Lower leg skin (tissue), 4 donors: Measurements from ENCODE around the gene FBXW8. TPM values are rescaled to one million over a fixed set of nuclear protein-coding genes. Genes with fewer than 3 reads are reported as not detected.

Experiments used
- DNase-seq, 2 donors: peaks; one replicate each; pipeline ENCODE4 v3.0.0-alpha.2; 2019; ENCODE audit warnings: low spot score in 2 of 2
- H3K4me3 ChIP-seq: fragments of 200-600 bp; sonication (generic); 2 replicates; pipeline ENCODE4 v1.5.1; 2017; ENCODE audit warnings: mild to moderate bottlenecking, low read depth; ENCODE audit not compliant: poor library complexity, severe bottlenecking
- POLR2A ChIP-seq, 2 donors: fragments of 450-650 bp; IDR thresholded peaks; one replicate each; pipeline ENCODE4 v1.6.1; 2016 to 2017; ENCODE audit warnings: antibody characterized with exemption in 2 of 2, mild to moderate bottlenecking in 1 of 2, moderate library complexity in 1 of 2
- WGBS, 2 donors: methylation state at CpG; one replicate each; pipeline ENCODE4 v1.1.5; 2018; 5-methylcytosine and 5-hydroxymethylcytosine counted together
- intact Hi-C: fragments of 100-400 bp; cut with DNase I; formaldehyde crosslinking; loops from one replicate; pipeline ENCODE4 v1.15.0; 2023; ENCODE audit warnings: low total_unique reads
- total RNA-seq, 4 donors: library from RNA; depleted of rRNA; stranded (reverse); fragments of >200 nt; gene quantifications; one replicate each; pipeline ENCODE4 v1.1.0, GENCODE V29; 2016
- TF ChIP-seq, protein P1 (sequence below), 3 donors: fragments of 450-650 bp; IDR thresholded peaks; one replicate each; pipeline ENCODE4 v1.5.1; 2016; ENCODE audit warnings: antibody characterized with exemption in 3 of 3, mild to moderate bottlenecking in 3 of 3, moderate library complexity in 2 of 3

The FBXW8 gene
- total RNA-seq, 4 donors from 2014 or later = 8.1 to 17.0 (median 15.8) TPM

DNA sequence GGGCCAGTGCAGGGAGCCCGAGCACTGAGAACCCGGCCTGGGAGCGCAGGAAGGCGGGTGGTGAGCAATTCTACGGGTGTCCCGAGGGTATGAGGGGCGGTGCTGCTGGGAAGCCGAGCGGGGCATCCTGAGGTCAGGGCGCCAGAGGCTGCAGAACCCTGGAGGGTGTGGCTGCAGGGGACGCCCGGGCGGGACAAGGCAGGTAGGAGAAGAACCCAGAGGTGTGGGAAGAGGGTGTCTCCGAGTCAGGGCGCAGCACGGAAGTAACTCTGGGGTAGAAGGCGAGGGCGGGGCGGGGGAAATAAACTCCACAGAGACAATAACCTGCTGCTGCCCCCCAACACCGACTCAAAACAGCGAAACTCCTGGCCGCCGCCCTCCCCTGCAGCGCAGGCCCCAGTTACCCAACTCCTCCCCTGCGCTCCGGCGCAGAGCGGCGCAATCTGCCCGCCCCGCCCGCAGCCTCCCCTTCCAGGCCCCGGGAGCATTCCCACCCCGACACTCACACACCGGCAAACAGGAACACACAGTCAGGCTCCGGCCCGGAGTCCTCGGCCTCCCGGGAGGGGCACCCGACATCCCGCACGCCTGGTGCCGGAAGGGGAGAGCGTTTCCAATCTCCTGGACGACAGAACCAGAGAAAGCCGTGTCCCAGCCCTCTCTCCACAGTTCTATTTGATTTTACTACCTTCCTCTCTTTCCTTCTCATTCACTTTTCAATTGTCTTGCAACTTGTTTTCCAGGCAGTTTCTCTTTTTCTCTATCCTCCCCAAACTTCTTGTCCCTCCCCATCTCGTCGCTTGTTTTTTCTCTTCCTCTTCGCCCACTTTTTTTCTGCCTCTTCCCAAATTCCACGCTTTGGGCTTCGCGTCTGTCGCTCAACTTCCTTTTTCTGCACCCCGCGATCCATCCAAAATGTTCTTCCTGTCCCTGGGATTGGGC is 31.9 kb upstream of the FBXW8 start:
- intact Hi-C loops = no loop called here
- no peak overlapping the region for H3K4me3 ChIP-seq
- 2 to 3% methylated on average over 47 to 54 of the region's 55 CpGs for whole genome bisulfite sequencing, 2 donors
- TF ChIP-seq POLR2A (IDR thresholded peaks at IDR 0.05) = no peak
- TF ChIP-seq, protein P1, sequence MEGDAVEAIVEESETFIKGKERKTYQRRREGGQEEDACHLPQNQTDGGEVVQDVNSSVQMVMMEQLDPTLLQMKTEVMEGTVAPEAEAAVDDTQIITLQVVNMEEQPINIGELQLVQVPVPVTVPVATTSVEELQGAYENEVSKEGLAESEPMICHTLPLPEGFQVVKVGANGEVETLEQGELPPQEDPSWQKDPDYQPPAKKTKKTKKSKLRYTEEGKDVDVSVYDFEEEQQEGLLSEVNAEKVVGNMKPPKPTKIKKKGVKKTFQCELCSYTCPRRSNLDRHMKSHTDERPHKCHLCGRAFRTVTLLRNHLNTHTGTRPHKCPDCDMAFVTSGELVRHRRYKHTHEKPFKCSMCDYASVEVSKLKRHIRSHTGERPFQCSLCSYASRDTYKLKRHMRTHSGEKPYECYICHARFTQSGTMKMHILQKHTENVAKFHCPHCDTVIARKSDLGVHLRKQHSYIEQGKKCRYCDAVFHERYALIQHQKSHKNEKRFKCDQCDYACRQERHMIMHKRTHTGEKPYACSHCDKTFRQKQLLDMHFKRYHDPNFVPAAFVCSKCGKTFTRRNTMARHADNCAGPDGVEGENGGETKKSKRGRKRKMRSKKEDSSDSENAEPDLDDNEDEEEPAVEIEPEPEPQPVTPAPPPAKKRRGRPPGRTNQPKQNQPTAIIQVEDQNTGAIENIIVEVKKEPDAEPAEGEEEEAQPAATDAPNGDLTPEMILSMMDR (IDR thresholded peaks at IDR 0.05) = no peak
- no peak for DNase-seq

- intact Hi-C loops = no loop called here
- H3K4me3 ChIP-seq = no peak overlapping the region
- DNase-seq = no peak
- no peak for TF ChIP-seq POLR2A (IDR thresholded peaks at IDR 0.05)
- WGBS, 2 donors = 2% methylated on average over 17 to 26 of the region's 52 CpGs
Observed at GRCh38 chr12:116879509-116880212, 31.1 kb upstream of the FBXW8 start.

- 3 to 4% methylated on average over 20 to 21 of the region's 21 CpGs for WGBS, 2 donors
- no peak overlapping the region for H3K4me3 ChIP-seq
- no peak for DNase-seq
- TF ChIP-seq, protein P1 (IDR thresholded peaks at IDR 0.05) = no peak
- no peak for TF ChIP-seq POLR2A (IDR thresholded peaks at IDR 0.05)
- intact Hi-C loops = no loop called here
Observed at GRCh38 chr12:116880213-116880816, 30.4 kb upstream of the FBXW8 start.

DNA sequence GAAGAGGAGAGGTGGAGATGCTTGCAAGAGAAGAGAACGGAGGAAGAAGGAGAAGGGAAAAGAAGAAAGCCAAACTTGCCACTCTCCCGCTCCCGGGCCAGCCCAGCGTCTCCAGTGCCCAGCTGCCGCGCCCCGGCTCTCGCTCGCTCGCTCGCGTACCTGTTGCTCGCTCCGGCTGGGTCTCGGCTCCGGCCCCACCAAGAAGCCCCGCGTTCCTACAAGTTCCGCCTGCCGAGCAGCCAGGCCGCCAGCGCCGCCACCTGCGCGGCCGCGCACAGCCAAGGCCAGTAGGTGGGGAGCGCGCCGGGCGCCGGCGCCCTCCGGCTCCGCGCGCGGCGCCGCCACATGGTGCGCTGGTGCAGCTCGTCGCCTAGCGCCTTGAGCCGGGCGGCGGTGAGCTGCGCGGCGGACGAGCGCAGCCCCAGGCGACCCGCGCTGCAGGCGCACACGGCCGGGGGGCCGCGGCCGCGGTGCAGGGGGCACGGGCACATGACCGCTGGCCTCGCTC is 29.9 kb upstream of the FBXW8 start:
- no peak for DNase-seq
- H3K4me3 ChIP-seq = no peak overlapping the region
- intact Hi-C loops = no loop called here
- no peak for TF ChIP-seq POLR2A (IDR thresholded peaks at IDR 0.05)
- WGBS, 2 donors = 1% methylated on average over 25 to 42 of the region's 65 CpGs

- 0 to 1% methylated on average over 34 to 37 of the region's 49 CpGs for WGBS, 2 donors
- TF ChIP-seq, protein P1 (IDR thresholded peaks at IDR 0.05) = no peak
- no peak for TF ChIP-seq POLR2A (IDR thresholded peaks at IDR 0.05)
- no peak within 1 kb of the TSS for H3K4me3 ChIP-seq
- no peak for DNase-seq
- intact Hi-C loops = no loop called here
Observed at GRCh38 chr12:116881325-116881876, 29.3 kb upstream of the FBXW8 start, which contains the start of gene HRK. TSS of gene HRK (minus strand) at chr12:116881441. CDS start at chr12:116881307, 134 bp downstream.

GRCh38 chr12:116881877-116882507 is 28.8 kb upstream of the FBXW8 start:
- no peak for TF ChIP-seq POLR2A (IDR thresholded peaks at IDR 0.05)
- TF ChIP-seq, protein P1 (IDR thresholded peaks at IDR 0.05) = no peak
- 5 to 7% methylated on average over 27 to 29 of the region's 29 CpGs for WGBS, 2 donors
- intact Hi-C loops = no loop called here
- H3K4me3 ChIP-seq = no peak overlapping the region
- no peak for DNase-seq
